Activated CD4-positive, alpha-beta T cell treated with anti-CD3 and anti-CD28 coated beads, Interleukin-2, amount 50 U/mL, for 16 hours (primary cell): Measurements from ENCODE around the gene RAD51B.
"Not testable (repeated sequence)": the region's sequence is repeated elsewhere in the genome, so short reads cannot be mapped to it uniquely, and the experiment has no call there.

Source experiments
- DNase-seq: peaks from one replicate; pipeline ENCODE4 v3.0.0-alpha.2; 2020

The RAD51B gene

DNA sequence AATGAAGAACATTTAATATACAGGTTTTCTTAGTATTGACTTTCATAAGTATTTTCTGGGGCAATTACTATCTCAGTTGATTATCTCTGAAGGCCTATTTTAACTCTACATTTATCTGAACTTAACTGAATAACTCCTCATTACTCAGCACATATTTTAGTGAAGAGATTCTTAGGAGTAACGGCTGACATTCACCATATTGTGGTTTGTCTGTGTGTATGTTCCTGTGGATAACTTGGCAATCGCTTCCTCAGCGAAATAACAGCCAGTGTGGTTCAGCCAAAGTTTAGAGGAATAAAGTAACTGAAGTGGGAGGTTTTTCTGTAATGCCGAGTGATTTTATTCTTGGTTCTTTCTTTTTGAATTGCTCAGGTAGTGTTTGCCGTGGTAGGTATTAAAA lies 168.0 kb downstream of the RAD51B start:
- no peak for DNase-seq

DNA sequence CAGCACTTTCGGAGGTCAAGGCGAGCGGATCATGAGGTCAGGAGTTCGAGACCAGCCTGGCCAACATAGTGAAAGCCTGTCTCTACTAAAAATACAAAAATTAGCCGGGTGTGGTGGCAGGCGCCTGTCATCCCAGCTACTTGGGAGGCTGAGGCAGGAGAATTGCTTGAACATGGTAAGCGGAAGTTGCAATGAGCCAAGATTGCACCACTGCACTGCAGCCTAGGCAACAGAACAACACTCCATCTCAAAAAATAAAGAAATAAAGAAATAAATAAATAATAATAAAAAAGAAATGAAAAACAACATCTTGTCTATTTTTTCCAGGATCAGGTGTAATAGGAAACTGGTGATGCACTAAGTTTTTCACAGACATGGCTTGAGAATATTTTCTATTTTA lies 168.6 kb downstream of the RAD51B start:
- DNase-seq: not testable (repeated sequence)

DNA sequence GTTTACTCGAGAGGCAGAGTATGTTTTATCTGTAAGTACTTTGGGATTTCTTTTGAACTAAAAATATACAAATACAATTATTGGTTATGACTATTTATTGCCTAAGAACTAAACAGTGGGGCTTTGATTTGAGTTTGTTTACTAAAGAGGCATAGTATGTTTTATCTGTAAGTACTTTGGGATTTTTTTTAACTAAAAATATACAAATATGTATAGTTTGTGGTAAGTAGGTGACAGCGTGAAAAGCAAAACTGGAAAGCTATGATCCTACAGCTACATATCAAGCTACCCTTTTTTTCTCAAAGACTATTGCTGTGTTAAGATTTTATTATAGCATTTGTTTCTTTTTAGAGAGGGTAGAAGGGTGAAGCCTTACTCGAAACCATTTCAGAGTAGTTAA lies 171.0 kb downstream of the RAD51B start:
- no peak for DNase-seq

- DNase-seq: no peak
These were observed 175.0 kb downstream of the RAD51B start for GRCh38 chr14:67994531-67994930.

- DNase-seq: no peak
These were observed 176.7 kb downstream of the RAD51B start for GRCh38 chr14:67996235-67996634.

GRCh38 chr14:67998834-67999233 lies 179.3 kb downstream of the RAD51B start:
- DNase-seq: no peak

DNA sequence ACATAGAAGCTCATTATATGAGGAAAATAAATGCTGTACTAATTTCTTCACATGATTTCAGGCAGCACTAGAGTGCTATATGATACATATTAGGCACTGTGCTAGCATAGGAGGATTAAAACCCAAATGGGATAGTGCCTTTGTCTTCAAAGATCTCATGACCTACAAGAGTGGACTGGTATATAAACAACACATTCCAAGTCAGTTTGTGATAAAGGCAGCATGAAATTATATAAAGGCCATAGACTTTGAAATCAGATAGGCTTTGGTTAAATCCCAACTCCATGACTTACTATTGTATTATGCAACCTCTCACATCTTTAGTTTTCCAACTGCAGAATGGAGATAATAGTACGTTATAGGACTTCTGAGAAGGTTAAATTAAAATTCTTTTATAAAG lies 179.7 kb downstream of the RAD51B start:
- DNase-seq: no peak

- no peak for DNase-seq
These were observed 180.3 kb downstream of the RAD51B start for GRCh38 chr14:67999705-68000384.

DNA sequence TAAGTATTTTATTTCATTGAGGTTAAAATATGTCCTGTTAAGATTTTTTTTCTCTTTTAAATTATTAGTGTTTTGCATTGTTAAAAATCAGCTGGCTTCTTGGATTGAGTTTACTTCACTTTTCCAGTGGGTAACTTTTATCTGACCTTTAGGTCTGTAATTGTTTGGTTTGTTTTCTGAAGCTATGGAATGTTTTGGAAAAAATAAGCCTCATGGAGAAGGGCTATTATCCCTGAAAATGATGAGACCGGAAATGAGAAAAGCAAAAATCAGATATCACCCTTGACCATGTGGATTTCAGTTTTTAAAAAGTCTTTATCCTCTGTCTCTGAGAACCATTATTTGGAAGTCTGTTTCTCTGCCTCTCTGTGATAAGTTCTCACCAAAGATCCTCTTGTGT lies 180.9 kb downstream of the RAD51B start:
- no peak for DNase-seq

GRCh38 chr14:68008491-68008890 lies 188.9 kb downstream of the RAD51B start:
- no peak for DNase-seq

DNA sequence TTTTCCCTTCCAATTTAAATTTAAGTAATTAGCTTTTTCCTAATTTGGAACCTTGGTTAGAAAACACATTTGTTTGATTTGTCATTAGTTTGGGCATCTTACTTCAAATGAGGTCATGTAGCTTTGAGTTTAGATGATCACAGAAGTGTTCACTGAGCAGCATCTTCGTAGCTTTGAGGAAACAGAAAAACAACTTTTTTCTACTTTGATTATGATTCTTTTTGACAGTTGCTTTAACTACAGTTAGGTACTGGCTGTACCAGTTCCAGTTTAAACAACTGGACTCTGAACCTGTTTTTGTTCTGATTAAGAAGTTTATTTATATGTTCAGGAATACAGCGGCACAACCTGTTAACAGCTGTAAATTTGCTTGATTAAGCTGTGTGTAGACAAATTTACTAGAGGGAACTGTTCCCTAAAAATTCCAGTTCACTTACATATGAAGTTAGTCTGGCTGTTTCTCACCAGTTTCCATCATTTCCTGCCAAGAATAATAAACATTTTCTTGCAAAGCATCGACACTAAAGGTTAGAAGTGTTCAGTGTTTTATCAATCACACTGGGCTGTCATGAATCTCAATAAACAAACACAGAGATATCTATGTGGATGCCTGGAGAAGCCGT lies 191.9 kb downstream of the RAD51B start:
- DNase-seq: no peak

DNA sequence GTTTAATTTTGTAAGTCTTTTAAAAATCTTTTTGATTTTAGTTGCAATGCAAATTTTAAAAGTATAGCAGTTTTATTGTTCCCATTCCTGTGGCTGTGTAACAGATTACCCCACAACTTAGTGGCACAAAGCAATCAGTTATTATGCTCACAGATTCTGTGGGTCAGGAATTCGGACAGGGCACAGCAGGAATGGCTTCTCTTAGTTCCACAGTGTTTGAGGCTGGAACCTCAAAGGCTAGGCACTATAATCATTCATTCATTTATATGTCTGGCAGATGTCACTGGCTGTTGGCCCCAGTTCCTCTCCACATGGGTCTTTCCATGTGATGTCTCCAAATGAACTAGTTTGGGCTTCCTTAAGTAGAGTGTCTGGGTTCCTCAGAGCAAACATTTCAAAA lies 193.3 kb downstream of the RAD51B start:
- DNase-seq: no peak

DNA sequence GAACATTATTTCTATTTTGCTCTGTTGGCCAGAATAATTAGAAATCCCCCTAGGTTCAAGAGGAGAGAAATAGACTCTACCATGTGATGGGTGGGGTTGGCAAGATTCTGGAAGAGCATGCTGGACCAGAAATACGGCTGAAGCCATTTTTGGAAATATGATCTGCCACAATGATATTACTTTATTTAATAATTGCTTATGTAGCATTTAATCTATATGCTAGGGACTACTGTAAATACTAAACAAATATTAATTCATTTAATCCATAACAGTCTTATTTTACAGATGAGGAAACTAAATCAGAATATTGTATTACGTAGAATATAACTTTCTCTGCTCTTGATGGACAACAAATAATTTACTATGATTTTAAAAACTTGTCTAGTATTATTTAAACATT lies 193.7 kb downstream of the RAD51B start:
- DNase-seq: no peak

DNA sequence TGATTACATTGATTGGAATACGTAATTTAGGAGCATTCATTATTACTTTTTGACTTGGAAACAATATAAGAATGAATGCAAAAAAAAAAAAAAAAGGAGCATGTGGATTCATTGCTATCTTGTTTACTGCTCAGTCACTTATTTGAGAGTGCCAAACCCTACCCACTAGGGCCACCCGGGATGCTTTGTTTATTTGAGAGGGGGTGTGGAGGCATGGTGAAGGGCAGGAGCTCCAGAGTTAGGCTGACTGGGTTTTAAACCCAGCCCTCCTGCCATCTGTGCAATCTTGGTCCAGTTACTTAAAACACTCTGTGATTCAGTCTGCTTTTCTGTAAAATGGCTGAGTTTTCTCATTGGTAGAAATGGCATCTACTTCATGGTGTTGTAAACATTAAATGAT lies 195.2 kb downstream of the RAD51B start:
- DNase-seq: no peak

DNA sequence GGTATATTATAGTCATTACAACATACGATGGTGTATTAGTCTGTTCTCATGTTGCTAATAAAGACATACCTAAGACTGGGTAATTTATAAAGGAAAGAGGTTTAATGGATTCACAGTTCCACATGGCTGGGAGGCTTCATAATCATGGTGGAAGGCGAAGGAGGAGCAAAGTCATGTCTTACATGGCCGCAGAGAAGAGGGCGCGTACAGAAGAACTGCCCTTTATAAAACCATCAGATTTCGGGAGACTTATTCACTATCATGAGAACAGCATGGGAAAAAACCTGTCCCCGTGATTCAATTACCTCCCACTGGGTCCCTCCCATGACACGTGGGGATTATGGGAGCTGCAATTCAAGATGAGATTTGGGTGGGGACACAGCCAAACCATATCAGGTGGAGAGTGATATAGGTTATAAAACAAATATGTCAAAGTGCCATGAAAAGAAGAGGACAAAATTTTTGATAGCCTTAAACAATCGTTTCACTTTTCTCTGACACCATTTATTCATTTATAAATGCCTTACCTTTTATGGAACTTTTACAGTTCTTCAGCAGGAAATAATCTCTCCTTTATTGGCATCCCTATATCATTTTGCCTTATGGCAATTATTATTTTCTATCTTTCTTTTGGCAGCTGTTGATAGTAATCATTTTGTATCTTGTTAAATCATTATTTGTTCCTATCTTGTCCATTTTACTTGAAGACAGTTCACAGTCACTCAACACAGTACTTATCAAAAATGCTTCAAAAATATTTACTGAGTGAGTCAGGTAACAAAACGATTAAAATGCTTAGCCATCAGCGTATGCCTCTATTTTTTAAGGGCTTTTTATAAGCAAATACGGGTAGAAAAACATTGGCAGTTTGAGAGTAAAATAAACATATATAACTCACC lies 196.0 kb downstream of the RAD51B start:
- no peak for DNase-seq

- no peak for DNase-seq
These were observed 196.8 kb downstream of the RAD51B start for GRCh38 chr14:68016255-68016914.

GRCh38 chr14:68018598-68018997 lies 199.0 kb downstream of the RAD51B start:
- no peak for DNase-seq

DNA sequence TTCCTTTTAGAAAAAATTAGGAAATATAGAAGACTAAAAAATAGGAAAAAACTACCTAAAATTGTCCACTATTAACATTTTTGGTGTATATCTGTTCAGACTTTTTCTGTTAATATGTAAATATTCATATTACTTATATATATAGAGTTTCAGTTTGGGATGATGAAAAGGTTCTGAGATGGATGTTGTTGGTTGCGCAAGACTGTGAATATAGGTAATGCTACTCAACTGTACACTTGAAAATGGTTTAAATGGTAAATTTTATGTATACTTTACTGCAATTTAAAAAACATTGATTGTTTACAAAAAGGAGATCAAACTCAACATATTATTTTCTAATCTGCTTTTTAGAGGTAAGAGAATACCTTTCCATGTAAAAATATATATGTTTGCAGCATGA lies 200.9 kb downstream of the RAD51B start:
- no peak for DNase-seq

DNA sequence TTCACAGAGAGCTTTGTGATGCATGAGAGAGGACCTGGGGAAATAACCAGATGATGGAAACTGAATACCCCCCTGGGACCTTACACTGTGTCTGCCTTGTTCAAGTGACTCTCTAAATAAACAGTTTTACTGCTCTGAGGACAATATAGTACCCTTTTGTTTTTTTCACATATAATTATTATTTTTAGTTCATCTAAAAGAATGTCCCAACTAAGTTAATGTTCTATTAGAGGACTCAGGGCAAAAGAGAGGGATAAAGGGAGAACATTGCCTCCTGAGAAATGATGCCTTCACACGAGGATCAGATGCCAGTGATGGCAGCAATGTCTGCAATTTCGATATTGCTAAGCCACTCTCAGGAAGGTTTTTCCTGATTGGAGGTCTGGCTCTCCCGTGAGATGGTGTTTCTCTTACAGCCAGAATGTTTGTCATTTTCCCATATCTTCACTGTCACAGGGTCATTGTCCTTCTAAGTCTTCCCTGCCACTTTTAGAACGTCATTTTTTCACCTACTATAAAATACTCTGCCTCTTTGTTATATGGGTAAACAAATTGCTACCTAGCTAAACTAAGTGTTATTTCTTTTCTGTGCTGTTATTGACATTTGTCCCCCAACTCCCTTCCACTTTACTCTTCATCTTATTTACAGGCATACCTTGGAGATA lies 201.6 kb downstream of the RAD51B start:
- no peak for DNase-seq

GRCh38 chr14:68027276-68027675 lies 207.7 kb downstream of the RAD51B start:
- DNase-seq: no peak

GRCh38 chr14:68028075-68028474 lies 208.5 kb downstream of the RAD51B start:
- DNase-seq: no peak

GRCh38 chr14:68031011-68031410 lies 211.4 kb downstream of the RAD51B start:
- DNase-seq: not testable (repeated sequence)

- no peak for DNase-seq
These were observed 212.6 kb downstream of the RAD51B start for GRCh38 chr14:68032154-68032553.
